H1 (cell line): ENCODE results near the gene ING5. TPM values are rescaled to one million over a fixed set of nuclear protein-coding genes. Genes with fewer than 3 reads are reported as not detected.

Experiments
- CTCF ChIA-PET: fragments of 300-600 bp; sonication (Branson Sonifier 250); formaldehyde crosslinking; loops from one replicate; lab custom pipeline; 2021; ENCODE audit not compliant: partially characterized antibody; lab: Charles Lee
- POLR2A ChIA-PET: fragments of 300-600 bp; sonication (Branson Sonifier 250); formaldehyde crosslinking; loops from one replicate; lab custom pipeline; 2021; ENCODE audit warnings: inconsistent platforms; ENCODE audit not compliant: partially characterized antibody; lab: Charles Lee
- DNase-seq, 2 experiments: peaks; one replicate each; pipeline versions ENCODE4 v3.0.0 to v3.0.0-alpha.2; 2010 to 2022; ENCODE audit warnings: low spot score in 2 of 2, low read depth in 1 of 2, mixed read lengths in 1 of 2
- FAIRE-seq: peaks from 2 replicates; lab custom pipeline; 2011; peaks lifted over from hg19 to GRCh38; lab: Jason Lieb, UNC
- H2AFZ ChIP-seq: 2 replicates; pipeline ENCODE4 v1.8.1; 2012; ENCODE audit warnings: low read length, inconsistent platforms
- H2AK5ac ChIP-seq: 2 replicates; pipeline ENCODE4 v1.6.1; 2013; ENCODE audit warnings: low read depth, low read length
- H2BK120ac ChIP-seq: replicated peaks from 2 replicates; pipeline ENCODE3; 2013; ENCODE audit warnings: low read depth, low read length, inconsistent platforms
- H2BK12ac ChIP-seq: 2 replicates; pipeline ENCODE4 v1.6.1; 2013; ENCODE audit warnings: low read depth, low read length
- H2BK15ac ChIP-seq: 2 replicates; pipeline ENCODE4 v1.6.1; 2013; ENCODE audit warnings: low read length
- H2BK20ac ChIP-seq: 2 replicates; pipeline ENCODE4 v1.6.1; 2013; ENCODE audit warnings: low read length
- H2BK5ac ChIP-seq: 2 replicates; pipeline ENCODE4 v1.6.1; 2013; ENCODE audit warnings: low read depth, low read length
- H3K14ac ChIP-seq: 2 replicates; pipeline ENCODE4 v1.6.1; 2013; ENCODE audit warnings: inconsistent platforms; ENCODE audit not compliant: insufficient read length
- H3K18ac ChIP-seq: 2 replicates; pipeline ENCODE4 v1.6.1; 2013; ENCODE audit warnings: low read length; ENCODE audit errors: extremely low read depth
- H3K23ac ChIP-seq: 2 replicates; pipeline ENCODE4 v1.6.1; 2013; ENCODE audit warnings: inconsistent platforms; ENCODE audit not compliant: insufficient read length
- H3K23me2 ChIP-seq: 2 replicates; pipeline ENCODE4 v1.6.1; 2013; ENCODE audit warnings: low read depth, low read length
- H3K27ac ChIP-seq: 2 replicates; pipeline ENCODE4 v1.6.1; 2011; ENCODE audit warnings: low read depth, low read length, inconsistent platforms
- H3K27me3 ChIP-seq, 4 experiments: replicated peaks in 1 of 4; 1 replicate in 1 of 4; 2 replicates in 3 of 4; pipeline versions ENCODE4 v1.6.1 to v1.8.1; 2011 to 2013; ENCODE audit warnings: low read length in 3 of 4, mild to moderate bottlenecking in 3 of 4, inconsistent platforms in 2 of 4, mixed read lengths in 2 of 4, moderate library complexity in 1 of 4; ENCODE audit not compliant: control insufficient read depth in 3 of 4, insufficient read depth in 3 of 4; ENCODE audit errors: extremely low read depth in 1 of 4
- H3K36me3 ChIP-seq, 4 experiments: 2 replicates each; pipeline versions ENCODE4 v1.6.1 to v1.8.1; 2011 to 2013; ENCODE audit warnings: mild to moderate bottlenecking in 4 of 4, low read length in 3 of 4, moderate library complexity in 2 of 4, control low read depth in 1 of 4, inconsistent platforms in 1 of 4; ENCODE audit not compliant: insufficient read depth in 4 of 4, control insufficient read depth in 2 of 4
- H3K4ac ChIP-seq: replicated peaks from 2 replicates; pipeline ENCODE3; 2013; ENCODE audit warnings: low read length, low read depth, mixed read lengths, inconsistent platforms; ENCODE audit not compliant: insufficient read length
- H3K4me1 ChIP-seq, 4 experiments: replicated peaks in 1 of 4; 1 replicate in 1 of 4; 2 replicates in 3 of 4; pipeline versions ENCODE4 v1.6.1 to v1.8.1; 2011 to 2013; ENCODE audit warnings: low read length in 3 of 4, inconsistent platforms in 2 of 4, mixed read lengths in 1 of 4; ENCODE audit not compliant: insufficient read depth in 4 of 4, control insufficient read depth in 3 of 4
- H3K4me2 ChIP-seq, 2 experiments: 2 replicates each; pipeline versions ENCODE4 v1.6.1 to v1.8.1; 2011 to 2013; ENCODE audit warnings: low read depth in 2 of 2, low read length in 2 of 2, control low read depth in 1 of 2, inconsistent platforms in 1 of 2, mild to moderate bottlenecking in 1 of 2; ENCODE audit not compliant: insufficient read depth in 1 of 2
- H3K4me3 ChIP-seq, 4 experiments: fragments of 200-600, 300-600 bp in 1 of 4; sonication (generic), shearing (Covaris generic), sonication (Bioruptor Twin) in 1 of 4; 2 replicates each; pipeline versions ENCODE4 v1.5.1 to v1.8.1; 2011 to 2016; ENCODE audit warnings: low read length in 4 of 4, low read depth in 3 of 4, control low read depth in 2 of 4, inconsistent platforms in 2 of 4, mild to moderate bottlenecking in 2 of 4, mixed read lengths in 1 of 4, moderate library complexity in 1 of 4; ENCODE audit not compliant: insufficient read depth in 2 of 4; ENCODE audit errors: extremely low read depth in 1 of 4
- H3K56ac ChIP-seq: replicated peaks from 2 replicates; pipeline ENCODE3; 2013; ENCODE audit warnings: low read depth, mild to moderate bottlenecking, mixed read lengths, low read length, inconsistent platforms; ENCODE audit not compliant: insufficient read length
- H3K79me1 ChIP-seq: 2 replicates; pipeline ENCODE4 v1.6.1; 2013; ENCODE audit warnings: low read depth, low read length, control low read depth
- H3K79me2 ChIP-seq, 2 experiments: 2 replicates each; pipeline versions ENCODE4 v1.6.1 to v1.8.1; 2012 to 2013; ENCODE audit warnings: low read length in 2 of 2, mild to moderate bottlenecking in 2 of 2, inconsistent platforms in 1 of 2; ENCODE audit not compliant: insufficient read depth in 2 of 2, control insufficient read depth in 1 of 2
- H3K9ac ChIP-seq, 4 experiments: replicated peaks in 1 of 4; 1 replicate in 1 of 4; 2 replicates in 3 of 4; pipeline versions ENCODE4 v1.6.1 to v1.8.1; 2011 to 2013; ENCODE audit warnings: low read depth in 3 of 4, low read length in 3 of 4, control low read depth in 2 of 4, mild to moderate bottlenecking in 2 of 4, moderate library complexity in 2 of 4, inconsistent platforms in 1 of 4; ENCODE audit errors: extremely low read depth in 1 of 4
- H3K9me3 ChIP-seq, 2 experiments: 2 replicates each; pipeline versions ENCODE4 v1.6.1 to v1.8.1; 2012 to 2013; ENCODE audit warnings: mild to moderate bottlenecking in 2 of 2, moderate library complexity in 2 of 2, control low read depth in 1 of 2, inconsistent platforms in 1 of 2, low read depth in 1 of 2, low read length in 1 of 2, mixed read lengths in 1 of 2; ENCODE audit not compliant: insufficient read depth in 2 of 2
- H4K20me1 ChIP-seq, 2 experiments: replicated peaks in 1 of 2; 2 replicates each; pipeline versions ENCODE3 to v1.8.1; 2011 to 2013; ENCODE audit warnings: inconsistent platforms in 2 of 2, low read length in 2 of 2, mild to moderate bottlenecking in 1 of 2; ENCODE audit not compliant: insufficient read depth in 2 of 2, control insufficient read depth in 1 of 2
- H4K5ac ChIP-seq: 2 replicates; pipeline ENCODE4 v1.6.1; 2013; ENCODE audit warnings: low read length, low read depth, mixed read lengths, inconsistent platforms; ENCODE audit not compliant: insufficient read length
- H4K8ac ChIP-seq: 2 replicates; pipeline ENCODE4 v1.8.0; 2013; ENCODE audit warnings: mild to moderate bottlenecking, moderate library complexity, low read length, inconsistent platforms; ENCODE audit not compliant: insufficient read depth; ENCODE audit errors: extremely low read depth
- H4K91ac ChIP-seq: replicated peaks from 2 replicates; pipeline ENCODE3; 2013; ENCODE audit warnings: low read length, mixed read lengths, inconsistent platforms; ENCODE audit not compliant: insufficient read length
- HDAC6 ChIP-seq: IDR thresholded peaks from one replicate; pipeline ENCODE4 v1.7.1; 2012; ENCODE audit warnings: low read depth, mild to moderate bottlenecking, inconsistent platforms, low read length, moderate library complexity
- SAP30 ChIP-seq: fragments of 300-600 bp; sonication (generic); IDR thresholded peaks from 2 replicates; pipeline ENCODE4 v1.7.1; 2012; ENCODE audit warnings: low read length, moderate library complexity, mild to moderate bottlenecking, inconsistent platforms; ENCODE audit not compliant: insufficient read depth, insufficient replicate concordance
- TEAD4 ChIP-seq: IDR thresholded peaks from 2 replicates; pipeline ENCODE4 v1.6.1; 2012; ENCODE audit warnings: low read depth, low read length, inconsistent platforms, mixed read lengths
- WGBS, 2 experiments: shearing (Covaris generic) in 1 of 2; methylation state at CpG; one replicate each; pipeline versions ENCODE4 v1.1.6 to v1.1.7; 2013 to 2015; ENCODE audit warnings: low lambda C conversion rate in 2 of 2, mixed read lengths in 2 of 2, inconsistent platforms in 1 of 2, low coverage in 1 of 2, missing lambda C conversion rate in 1 of 2; ENCODE audit not compliant: insufficient replicate concordance in 2 of 2, insufficient coverage in 1 of 2, insufficient read length in 1 of 2; ENCODE audit errors: extremely low coverage in 1 of 2, missing lambda C conversion rate in 1 of 2; 5-methylcytosine and 5-hydroxymethylcytosine counted together
- polyA plus RNA-seq, 7 experiments: library from polyadenylated mRNA; depleted of rRNA in 3 of 7; stranded (reverse) in 5 of 7; unstranded in 2 of 7; fragments of >200 nt in 5 of 7; fragments of 200-250 nt in 2 of 7; gene quantifications; 1 replicate in 5 of 7; 2 replicates in 1 of 7; 4 replicates in 1 of 7; pipeline versions ENCODE4 v1.2.1 to v1.2.3, GENCODE V29; 2011 to 2013; ENCODE audit warnings: missing spikeins in 2 of 7, mixed read lengths in 2 of 7
- total RNA-seq: library from RNA; stranded (reverse); fragmentation: NEBNext Ultra II Directional; extraction: Animal tissue kit (Norgen Biotek cat#: 25700); gene quantifications from 2 replicates; pipeline ENCODE4 v1.2.1, GENCODE V29; 2021

The ING5 gene
- total and polyA plus RNA-seq, 2 of the 8 experiments (the other 6 are each of a cell fraction or from before 2014, with no cell fraction given), result 41.5 to 47.4 TPM

- Histone ChIP-seq H2BK15ac (no peak overlapping the region), H2AFZ (no peak overlapping the region), H3K79me1 (no peaks in the 10 kb centered on the region; the same call in 1 of the 2 replicates), H3K36me3 (peaks cover 0 to 4% (median 0%) of the 10 kb centered on the region in 4 experiments; a peak in 2 of 8 replicates), H4K5ac (no peak overlapping the region), H3K4ac (no peak overlapping the region), H3K4me3 (no peak overlapping the region), H3K9ac (no peak overlapping the region; a peak in 1 of 7 replicates), H3K56ac (no peak overlapping the region), H2AK5ac (no peak overlapping the region), H3K79me2 (no peaks in the 10 kb centered on the region), H3K9me3 (no peaks in the 10 kb centered on the region), H3K18ac (no peak overlapping the region), H4K20me1 (peaks cover 0 to 1% of the 10 kb centered on the region in 2 experiments), H4K8ac (no peak overlapping the region; the same call in 1 of the 2 replicates), H2BK12ac (no peak overlapping the region), H3K27me3 (no peaks in the 10 kb centered on the region), H3K4me2 (no peak overlapping the region), H3K23ac (no peak overlapping the region), H3K27ac (no peak overlapping the region), H3K4me1 (no peaks in the 10 kb centered on the region), H4K91ac (no peak overlapping the region), H3K23me2 (no peaks in the 10 kb centered on the region), H3K14ac (no peak overlapping the region), H2BK5ac (no peak overlapping the region), H2BK20ac (no peak overlapping the region), H2BK120ac (no peak overlapping the region)
- 95% methylated on average over 10 of the region's 10 CpGs; no CpG with 5 or more reads in 1 of the 2 experiments for WGBS, 2 experiments
- CTCF ChIA-PET, result interaction anchor here (1.5 to 2.0 kb wide), 3 partner anchors 32 to 137 kb away, joined by 3 to 6 read pairs (median 5); no protein-coding TSS in a partner anchor
- DNase-seq (no peak), FAIRE-seq (no peak)
- POLR2A ChIA-PET, result interaction anchor here (1.7 kb wide), 1 partner anchor 11 kb away, joined by 8 read pairs; no protein-coding TSS in a partner anchor
- TF ChIP-seq TEAD4 (no peak), HDAC6 (no peak), SAP30 (no peak)
Observed at GRCh38 chr2:241741016-241741415, 39.2 kb downstream of the ING5 start.
